Occipital lobe (tissue), 3 donors: ENCODE results near the gene ULK2. TPM values are rescaled to one million over a fixed set of nuclear protein-coding genes. Genes with fewer than 3 reads are reported as not detected.

Experiments used
- DNase-seq: peaks from one replicate; lab custom pipeline; 2025; lab: John Stamatoyannopoulos, UW
- small RNA-seq: library from RNA; depleted of rRNA; stranded (forward); fragments of <200 nt; gene quantifications from one replicate; pipeline ENCODE3, GENCODE V24; 2014
- total RNA-seq: library from RNA; depleted of rRNA; stranded (reverse); fragments of >200 nt; gene quantifications from one replicate; pipeline ENCODE4 v1.2.3, GENCODE V29; 2014

The ULK2 gene
- total RNA-seq, 1 donor from 2014 or later = 212 TPM

DNA sequence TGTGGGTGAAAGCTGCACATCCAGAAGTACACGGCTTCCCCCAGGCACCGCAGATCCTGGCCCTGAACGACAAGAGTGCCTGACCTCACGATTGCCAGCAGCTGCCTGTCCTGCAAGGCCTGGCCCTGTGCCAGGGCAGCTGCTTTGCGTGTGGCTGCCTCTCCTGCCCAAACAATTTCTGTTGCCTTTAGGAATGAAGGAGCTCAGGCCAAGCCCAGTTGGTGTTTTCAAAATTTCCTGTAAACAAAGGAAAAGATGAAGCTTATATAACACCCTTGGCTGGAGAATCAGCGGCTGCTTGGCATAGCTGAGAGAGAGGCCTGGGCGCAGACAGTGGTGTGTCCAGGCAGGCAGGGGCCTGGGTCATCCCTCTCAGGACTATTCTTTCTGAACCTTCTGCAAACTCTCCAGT is 139.6 kb downstream of the ULK2 start:
- peak; percentile 68 for DNase-seq

GRCh38 chr17:19727501-19728078 is 140.1 kb downstream of the ULK2 start:
- DNase-seq = peak; percentile 76

DNA sequence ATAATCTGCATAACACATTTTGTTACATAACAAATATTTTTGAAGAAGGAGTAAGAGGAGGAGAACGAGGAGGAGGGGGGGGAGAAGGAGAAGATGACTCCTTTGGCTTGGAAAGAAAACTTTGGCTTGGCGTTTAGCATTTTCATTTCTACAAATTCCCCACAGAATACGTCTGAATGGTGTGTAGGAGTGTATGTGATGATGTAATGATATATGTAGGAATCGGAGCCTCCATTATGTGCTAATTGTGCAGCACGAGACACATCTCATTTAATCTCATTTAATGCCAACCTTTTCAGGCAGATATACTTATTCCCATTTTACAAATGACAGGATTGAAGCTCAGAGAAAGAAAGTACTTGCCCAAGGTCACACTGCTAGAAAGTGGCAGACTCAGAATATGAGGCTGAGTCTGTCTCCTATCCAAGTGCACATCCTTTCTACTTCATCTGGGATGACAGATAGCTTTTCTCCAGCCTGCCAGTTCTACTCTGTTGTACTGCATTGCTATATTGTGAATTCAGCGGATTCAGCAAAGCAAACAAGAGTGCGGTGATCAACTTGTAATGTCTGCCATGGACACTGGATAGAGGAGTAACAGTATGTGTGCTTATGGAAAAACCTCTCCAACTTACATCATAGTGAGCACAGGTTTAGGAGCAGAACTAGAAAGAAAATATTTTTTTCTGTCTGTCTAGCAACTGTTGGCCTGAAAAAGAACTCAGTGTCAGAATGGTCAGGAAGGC is 140.9 kb downstream of the ULK2 start:
- no peak for DNase-seq

- DNase-seq = no peak
These were observed 142.2 kb downstream of the ULK2 start for GRCh38 chr17:19725486-19725885.

DNA sequence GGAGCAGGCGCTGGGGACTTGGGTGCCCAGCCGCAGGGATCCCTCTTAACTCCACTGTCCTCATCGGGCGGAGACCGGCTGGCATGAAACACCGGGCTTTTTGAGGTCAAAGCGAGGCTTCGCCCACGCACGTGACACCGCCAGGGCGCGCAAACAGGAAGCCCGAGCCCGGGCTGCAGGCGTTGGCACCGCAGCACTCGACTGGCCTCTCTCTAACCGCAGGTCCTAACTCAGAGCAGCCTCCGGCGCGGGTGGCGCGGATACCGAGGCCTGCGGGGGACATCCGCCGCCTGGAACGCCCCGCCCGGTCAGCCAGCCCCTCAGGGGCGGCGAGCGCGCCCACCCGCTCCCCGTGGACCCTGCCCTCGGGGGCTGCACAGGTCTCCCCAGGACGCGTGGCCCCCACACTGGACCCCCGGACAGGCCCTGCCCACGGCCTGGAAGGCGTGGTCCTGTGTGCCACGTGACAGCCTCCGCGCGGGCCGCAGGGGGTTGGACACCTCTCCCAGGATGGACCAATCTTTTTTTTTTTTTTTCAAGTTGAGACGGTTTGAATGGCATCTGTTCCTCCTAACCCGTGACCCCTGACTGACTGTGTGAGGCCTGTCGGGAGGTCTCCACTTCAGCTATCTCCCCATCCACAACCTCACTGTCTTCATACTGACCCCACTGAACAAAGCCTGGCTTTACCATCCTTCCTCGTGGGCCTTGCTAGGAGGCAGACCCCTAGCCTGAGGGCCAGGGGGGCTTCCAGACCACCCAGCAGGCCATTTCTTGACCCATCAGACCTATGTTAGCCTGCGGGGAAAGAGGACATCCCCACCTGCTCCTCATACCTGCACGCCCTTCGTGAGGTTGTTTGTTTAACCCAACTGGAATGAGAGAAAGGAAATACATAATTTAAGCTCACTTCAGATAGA is 143.0 kb downstream of the ULK2 start:
- DNase-seq = no peak

- no peak for DNase-seq
These were observed 143.8 kb downstream of the ULK2 start for GRCh38 chr17:19723964-19724363.

Small RNA genes lying within 50 kb of the gene (small RNA-seq; reads per million reads assigned to genes)
- gene AC015726.2 = not detected

Other genes starting within 250 kb of the ULK2 start
- 96.1 TPM for gene ALDH3A2, start 219.2 kb downstream of the ULK2 start, total RNA-seq
- 1.9 TPM for gene SLC47A2, start 151.4 kb downstream of the ULK2 start, total RNA-seq
- 0.31 TPM for gene ALDH3A1, start 119.6 kb downstream of the ULK2 start, total RNA-seq
- 43.4 TPM for gene AKAP10, start 109.9 kb upstream of the ULK2 start, total RNA-seq
- gene SPECC1, start 141.4 kb upstream of the ULK2 start, total RNA-seq = 49.1 TPM